Heart left ventricle (tissue), 13 donors: Measurements from ENCODE around the gene RNASEH2C.

Source experiments
- POLR2A ChIP-seq, 2 donors: fragments of 450-650 bp; IDR thresholded peaks; one replicate each; pipeline ENCODE4 v1.6.1; 2017; ENCODE audit warnings: antibody characterized with exemption in 2 of 2, mild to moderate bottlenecking in 2 of 2, moderate library complexity in 2 of 2
- TF ChIP-seq, protein P1 (sequence below), 12 donors: fragments of 200-600 bp; sonication (generic) in 4 of 12; IDR thresholded peaks; one replicate each; pipeline versions ENCODE4 v1.5.0 to v1.8.0; 2018 to 2022; ENCODE audit warnings: antibody characterized with exemption in 12 of 12, mild to moderate bottlenecking in 5 of 12
- donor health status: ischemic (EF 13 %, LVEDD 7.1; RV severe dilation, severe dysfunction).
- donor health status: DM: no; HTN: yes; CAD: no.
- donor health status: DM: no; HTN: no; CAD: no.
- donor health status: ischemic (EF 25% LVEDD 6.9; RV normal size, moderate dysfunction).
- donor health status: ischemic (EF 25% LVEDD 5.7; RV mildly dilated, moderate dysfunction).
- donor health status: ischemic (EF 35%, LVEDD 5.7; RV mildly dilated, moderate dysfunction).
- donor health status: nonischemic (EF 11% LVEDD 7.7; RV severe dilation, severe dysfunction).
- donor health status: DM: yes; HTN: yes; CAD: no.
- donor health status: PGD.
- donor health status: ischemic (EF 29% LVEDD 5.4; RV normal size, mild dysfunction).
- donor health status: nonischemic (EF 23%, LVEDD 6.1; RV moderate dilation, normal function).

- TF ChIP-seq, protein P1, sequence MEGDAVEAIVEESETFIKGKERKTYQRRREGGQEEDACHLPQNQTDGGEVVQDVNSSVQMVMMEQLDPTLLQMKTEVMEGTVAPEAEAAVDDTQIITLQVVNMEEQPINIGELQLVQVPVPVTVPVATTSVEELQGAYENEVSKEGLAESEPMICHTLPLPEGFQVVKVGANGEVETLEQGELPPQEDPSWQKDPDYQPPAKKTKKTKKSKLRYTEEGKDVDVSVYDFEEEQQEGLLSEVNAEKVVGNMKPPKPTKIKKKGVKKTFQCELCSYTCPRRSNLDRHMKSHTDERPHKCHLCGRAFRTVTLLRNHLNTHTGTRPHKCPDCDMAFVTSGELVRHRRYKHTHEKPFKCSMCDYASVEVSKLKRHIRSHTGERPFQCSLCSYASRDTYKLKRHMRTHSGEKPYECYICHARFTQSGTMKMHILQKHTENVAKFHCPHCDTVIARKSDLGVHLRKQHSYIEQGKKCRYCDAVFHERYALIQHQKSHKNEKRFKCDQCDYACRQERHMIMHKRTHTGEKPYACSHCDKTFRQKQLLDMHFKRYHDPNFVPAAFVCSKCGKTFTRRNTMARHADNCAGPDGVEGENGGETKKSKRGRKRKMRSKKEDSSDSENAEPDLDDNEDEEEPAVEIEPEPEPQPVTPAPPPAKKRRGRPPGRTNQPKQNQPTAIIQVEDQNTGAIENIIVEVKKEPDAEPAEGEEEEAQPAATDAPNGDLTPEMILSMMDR (IDR thresholded peaks at IDR 0.05), result no peak
- TF ChIP-seq POLR2A (IDR thresholded peaks at IDR 0.05), result no peak
Measured at GRCh38 chr11:65695459-65696241, 24.9 kb downstream of the RNASEH2C start.
